HEK293T (cell line): ENCODE results near the gene MS4A10.
A peak's percentile ranks its signal among the peaks of the same experiment; 100 is the strongest.

Source experiments
- CTCF ChIA-PET: fragments of 350-600 bp; formaldehyde crosslinking; extraction: SDS; loops from one replicate; lab custom pipeline; 2021; ENCODE audit warnings: antibody characterized with exemption, inconsistent platforms; lab: Yijun Ruan, JAX
- POLR2A ChIA-PET: fragments of 350-600 bp; formaldehyde crosslinking; extraction: SDS; loops from one replicate; lab custom pipeline; 2020; ENCODE audit warnings: antibody characterized with exemption, inconsistent platforms; lab: Yijun Ruan, JAX
- DNase-seq: peaks from one replicate; pipeline ENCODE4 v3.0.0; 2012; ENCODE audit warnings: mixed read lengths; ENCODE audit errors: extremely low spot score
- ARNT ChIP-seq: fragments of 450-650 bp; IDR thresholded peaks from 2 replicates; pipeline ENCODE4 v1.6.1; 2017; ENCODE audit warnings: mild to moderate bottlenecking
- BHLHE40 ChIP-seq: fragments of 450-650 bp; IDR thresholded peaks from 2 replicates; pipeline ENCODE4 v1.6.1; 2016; ENCODE audit warnings: mild to moderate bottlenecking, moderate library complexity, borderline replicate concordance
- CTBP1 ChIP-seq: fragments of 450-650 bp; IDR thresholded peaks from 2 replicates; pipeline ENCODE4 v1.6.1; 2016; ENCODE audit warnings: borderline replicate concordance
- ELF4 ChIP-seq: fragments of 450-650 bp; IDR thresholded peaks from 2 replicates; pipeline ENCODE4 v1.6.1; 2017; ENCODE audit warnings: antibody characterized with exemption
- FOXA1 ChIP-seq: fragments of 450-650 bp; IDR thresholded peaks from 2 replicates; pipeline ENCODE4 v1.6.1; 2016; ENCODE audit warnings: mild to moderate bottlenecking
- FOXK2 ChIP-seq: fragments of 450-650 bp; IDR thresholded peaks from 2 replicates; pipeline ENCODE4 v1.6.1; 2016; ENCODE audit warnings: mild to moderate bottlenecking
- FOXM1 ChIP-seq: fragments of 450-650 bp; IDR thresholded peaks from 2 replicates; pipeline ENCODE4 v1.6.1; 2017; ENCODE audit warnings: mild to moderate bottlenecking, borderline replicate concordance
- HDGF ChIP-seq: fragments of 450-650 bp; IDR thresholded peaks from 2 replicates; pipeline ENCODE4 v1.6.1; 2017; ENCODE audit warnings: antibody characterized with exemption, borderline replicate concordance
- L3MBTL2 ChIP-seq: fragments of 450-650 bp; conservative IDR thresholded peaks from 2 replicates; pipeline ENCODE4 v1.6.1; 2016; ENCODE audit warnings: mild to moderate bottlenecking
- LEF1 ChIP-seq: fragments of 450-650 bp; IDR thresholded peaks from 2 replicates; pipeline ENCODE4 v1.6.1; 2017; ENCODE audit warnings: mild to moderate bottlenecking, borderline replicate concordance
- NFRKB ChIP-seq: fragments of 450-650 bp; IDR thresholded peaks from 2 replicates; pipeline ENCODE4 v1.6.1; 2016; ENCODE audit warnings: mild to moderate bottlenecking, moderate library complexity
- SP1 ChIP-seq: fragments of 450-650 bp; IDR thresholded peaks from 2 replicates; pipeline ENCODE4 v1.6.1; 2017
- SUZ12 ChIP-seq: fragments of 450-650 bp; IDR thresholded peaks from 2 replicates; pipeline ENCODE4 v1.6.1; 2016; ENCODE audit warnings: mild to moderate bottlenecking
- TARDBP ChIP-seq: fragments of 450-650 bp; IDR thresholded peaks from 2 replicates; pipeline ENCODE4 v1.6.1; 2016
- ZNF384 ChIP-seq: fragments of 450-650 bp; IDR thresholded peaks from 2 replicates; pipeline ENCODE4 v1.6.1; 2016
- TF ChIP-seq, protein P1 (sequence below): fragments of 450-650 bp; IDR thresholded peaks from 2 replicates; pipeline ENCODE4 v1.6.1; 2016

The MS4A10 gene

GRCh38 chr11:60775420-60775961, 9.6 kb upstream of the MS4A10 start:
- peak; percentile 87 for DNase-seq
- no peak for TF ChIP-seq FOXA1
- no peak for TF ChIP-seq L3MBTL2
- TF ChIP-seq ARNT: no peak
- ChIA-PET POLR2A (no interaction called here), CTCF (interaction anchor here (1.0 to 1.5 kb wide), 5 partner anchors 9 to 112 kb away, joined by 3 to 6 read pairs (median 5); no protein-coding TSS in a partner anchor)

DNA sequence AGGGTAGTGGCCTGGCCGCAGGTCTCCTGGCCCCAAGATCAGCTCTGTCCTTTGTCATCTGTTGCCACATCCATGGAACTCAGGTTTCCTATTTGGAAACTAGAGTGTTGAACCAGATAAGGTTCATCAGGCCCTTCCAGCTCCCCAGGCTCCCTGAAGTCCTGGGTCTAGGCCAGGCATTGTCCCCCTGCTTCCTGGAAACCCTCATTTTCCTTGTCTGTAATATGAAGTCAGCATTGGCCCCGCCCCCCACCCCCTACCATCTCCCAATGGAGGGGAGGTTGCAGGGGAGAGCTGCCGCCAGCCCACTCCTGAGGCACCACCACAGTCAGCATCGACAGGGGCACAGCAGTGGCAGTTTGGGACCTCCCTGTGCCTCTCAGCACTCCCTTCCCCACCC, 9.0 kb upstream of the MS4A10 start:
- TF ChIP-seq ZNF384 (no peak), NFRKB (no peak), FOXM1 (no peak), ELF4 (no peak), CTBP1 (no peak), FOXA1 (no peak), LEF1 (no peak), ARNT (no peak), SP1 (no peak), FOXK2 (no peak)
- TF ChIP-seq, protein P1, sequence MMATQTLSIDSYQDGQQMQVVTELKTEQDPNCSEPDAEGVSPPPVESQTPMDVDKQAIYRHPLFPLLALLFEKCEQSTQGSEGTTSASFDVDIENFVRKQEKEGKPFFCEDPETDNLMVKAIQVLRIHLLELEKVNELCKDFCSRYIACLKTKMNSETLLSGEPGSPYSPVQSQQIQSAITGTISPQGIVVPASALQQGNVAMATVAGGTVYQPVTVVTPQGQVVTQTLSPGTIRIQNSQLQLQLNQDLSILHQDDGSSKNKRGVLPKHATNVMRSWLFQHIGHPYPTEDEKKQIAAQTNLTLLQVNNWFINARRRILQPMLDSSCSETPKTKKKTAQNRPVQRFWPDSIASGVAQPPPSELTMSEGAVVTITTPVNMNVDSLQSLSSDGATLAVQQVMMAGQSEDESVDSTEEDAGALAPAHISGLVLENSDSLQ: no peak
- no peak for DNase-seq
- ChIA-PET CTCF (interaction anchor here (1.4 kb wide), 2 partner anchors 13 to 55 kb away, joined by 3 to 5 read pairs; no protein-coding TSS in a partner anchor), POLR2A (no interaction called here)

DNA sequence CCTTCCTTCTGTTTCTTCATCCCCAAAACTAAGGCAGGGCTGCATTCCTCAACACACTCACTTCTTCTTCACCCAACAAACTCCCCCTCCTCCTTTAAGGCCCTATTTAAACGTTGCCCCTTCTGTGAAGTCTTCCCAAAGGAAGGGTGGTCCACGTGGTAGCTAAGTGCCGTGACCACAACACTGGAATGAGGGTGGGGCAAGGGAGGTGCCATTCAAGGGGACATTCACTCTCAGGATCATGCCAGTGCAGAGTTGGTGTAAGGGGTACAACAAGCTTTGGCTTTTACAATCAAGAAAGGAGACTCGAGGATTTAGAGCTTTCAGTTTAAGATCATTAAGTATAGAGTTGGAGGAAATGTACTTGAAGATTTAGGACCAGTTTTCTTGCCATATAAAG, 8.0 kb upstream of the MS4A10 start:
- no peak for DNase-seq
- TF ChIP-seq FOXA1 (no peak), CTBP1 (no peak), ZNF384 (no peak), FOXM1 (no peak), SP1 (no peak), SUZ12 (no peak), LEF1 (no peak), ARNT (no peak), BHLHE40 (no peak), NFRKB (no peak), TARDBP (no peak), FOXK2 (no peak), L3MBTL2 (no peak), ELF4 (no peak), HDGF (no peak)
- TF ChIP-seq, protein P1: no peak
- ChIA-PET POLR2A (no interaction called here), CTCF (interaction anchor here (0.6 kb wide), 1 partner anchor 605 kb away, joined by 3 read pairs; no protein-coding TSS in a partner anchor)

- no peak for DNase-seq
- POLR2A ChIA-PET: no interaction called here
- no peak for TF ChIP-seq FOXA1
- no peak for TF ChIP-seq ZNF384
- TF ChIP-seq FOXM1: no peak
- TF ChIP-seq, protein P1: no peak
- no peak for TF ChIP-seq BHLHE40
- TF ChIP-seq ARNT: no peak
- no peak for TF ChIP-seq ELF4
- TF ChIP-seq L3MBTL2: no peak
- TF ChIP-seq CTBP1: no peak
- no peak for TF ChIP-seq LEF1
- no peak for TF ChIP-seq FOXK2
- TF ChIP-seq HDGF: no peak
These were observed 7.6 kb upstream of the MS4A10 start for GRCh38 chr11:60777572-60777971.

GRCh38 chr11:60780065-60780464, 5.1 kb upstream of the MS4A10 start:
- no peak for DNase-seq
- no peak for TF ChIP-seq FOXK2
- TF ChIP-seq SUZ12: no peak
- TF ChIP-seq SP1: no peak
- TF ChIP-seq LEF1: no peak
- TF ChIP-seq, protein P1: no peak
- TF ChIP-seq HDGF: no peak
- TF ChIP-seq ELF4: no peak
- TF ChIP-seq TARDBP: no peak
- no peak for TF ChIP-seq BHLHE40
- no peak for TF ChIP-seq NFRKB
- no peak for TF ChIP-seq ZNF384
- POLR2A ChIA-PET: no interaction called here
- CTCF ChIA-PET: no interaction called here

More at GRCh38 chr11:60777572-60777971, 7.6 kb upstream of the MS4A10 start:
- CTCF ChIA-PET: interaction anchor here (0.7 kb wide), 1 partner anchor 24 kb away, joined by 4 read pairs; no protein-coding TSS in a partner anchor

- ChIA-PET POLR2A (no interaction called here), CTCF (no interaction called here)
- no peak for DNase-seq
- TF ChIP-seq SP1 (no peak), TARDBP (no peak), FOXA1 (no peak), HDGF (no peak), LEF1 (no peak), ZNF384 (no peak), ELF4 (no peak), SUZ12 (no peak), FOXK2 (no peak), BHLHE40 (no peak), FOXM1 (no peak), CTBP1 (no peak), L3MBTL2 (no peak)
These were observed 4.4 kb upstream of the MS4A10 start for GRCh38 chr11:60780774-60781173.
